GM18909 (cell line): ENCODE data around the gene PCDHB15.
"Not testable (repeated sequence)": the region's sequence is repeated elsewhere in the genome, so short reads cannot be mapped to it uniquely, and the experiment has no call there.

Experiments used
- ATAC-seq: cut with Tn5 transposase; IDR thresholded peaks from one replicate; pipeline ENCODE4 v1.9.1; 2021; ENCODE audit warnings: mild to moderate bottlenecking; ENCODE audit not compliant: unreplicated experiment, poor library complexity

The PCDHB15 gene

GRCh38 chr5:141245250-141245717, at the start of gene PCDHB15:
TSS of gene PCDHB15 (plus strand) at chr5:141245395. CDS start at chr5:141245579, 184 bp downstream.
- ATAC-seq = no peak

GRCh38 chr5:141196363-141196762, 48.8 kb upstream of the PCDHB15 start:
- no peak for ATAC-seq

- ATAC-seq = no peak
These were observed 45.6 kb upstream of the PCDHB15 start, which contains the start of gene PCDHB11 for GRCh38 chr5:141199359-141200235. TSS of gene PCDHB11 (plus strand) at chr5:141199627. CDS start at chr5:141199775, 148 bp downstream.

DNA sequence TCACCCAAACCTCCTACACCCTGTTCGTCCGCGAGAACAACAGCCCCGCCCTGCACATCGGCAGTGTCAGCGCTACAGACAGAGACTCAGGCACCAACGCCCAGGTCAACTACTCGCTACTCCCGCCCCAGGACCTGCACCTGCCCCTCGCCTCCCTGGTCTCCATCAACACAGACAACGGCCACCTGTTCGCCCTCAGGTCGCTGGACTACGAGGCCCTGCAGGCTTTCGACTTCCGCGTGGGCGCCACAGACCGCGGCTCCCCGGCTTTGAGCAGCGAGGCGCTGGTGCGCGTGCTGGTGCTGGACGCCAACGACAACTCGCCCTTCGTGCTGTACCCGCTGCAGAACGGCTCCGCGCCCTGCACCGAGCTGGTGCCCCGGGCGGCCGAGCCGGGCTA, 44.1 kb upstream of the PCDHB15 start:
- ATAC-seq = not testable (repeated sequence)

GRCh38 chr5:141201646-141202045, 43.5 kb upstream of the PCDHB15 start:
- ATAC-seq = not testable (repeated sequence)

DNA sequence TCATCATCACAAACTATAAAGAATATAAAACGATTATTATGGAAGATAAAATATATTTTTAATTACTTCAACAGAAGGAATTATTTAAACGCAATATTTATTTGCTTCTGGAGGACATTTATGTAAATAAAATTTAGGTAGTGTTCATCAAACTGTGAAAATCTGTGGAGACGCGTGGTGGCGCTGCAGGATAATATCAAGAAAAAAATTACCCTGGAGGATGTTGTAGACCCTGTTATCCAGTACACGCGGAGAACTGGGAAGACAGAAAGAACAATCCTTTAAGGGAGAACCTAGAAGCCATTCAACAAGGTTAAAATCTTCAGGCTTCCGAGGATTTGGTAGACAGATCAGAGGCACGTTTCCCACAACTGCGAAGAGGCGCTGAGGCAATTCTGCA, 36.7 kb upstream of the PCDHB15 start, which contains the start of gene PCDHB12:
Gene PCDHB12 (plus strand): TSS at position 242 of the 400 bp plus-strand sequence. CDS start 189 bp downstream, outside the sequence.
- no peak for ATAC-seq

DNA sequence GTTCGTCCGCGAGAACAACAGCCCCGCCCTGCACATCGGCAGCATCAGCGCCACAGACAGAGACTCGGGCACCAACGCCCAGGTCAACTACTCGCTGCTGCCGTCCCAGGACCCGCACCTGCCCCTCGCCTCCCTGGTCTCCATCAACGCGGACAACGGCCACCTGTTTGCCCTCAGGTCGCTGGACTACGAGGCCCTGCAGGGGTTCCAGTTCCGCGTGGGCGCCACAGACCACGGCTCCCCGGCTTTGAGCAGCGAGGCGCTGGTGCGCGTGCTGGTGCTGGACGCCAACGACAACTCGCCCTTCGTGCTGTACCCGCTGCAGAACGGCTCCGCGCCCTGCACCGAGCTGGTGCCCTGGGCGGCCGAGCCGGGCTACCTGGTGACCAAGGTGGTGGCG, 34.9 kb upstream of the PCDHB15 start:
- ATAC-seq = not testable (repeated sequence)

- not testable (repeated sequence) for ATAC-seq
These were observed 34.3 kb upstream of the PCDHB15 start for GRCh38 chr5:141210849-141211248.

- not testable (repeated sequence) for ATAC-seq
These were observed 31.4 kb upstream of the PCDHB15 start, which contains the start of gene PCDHB13 for GRCh38 chr5:141213656-141214339. TSS of gene PCDHB13 (plus strand) at chr5:141213919. CDS start at chr5:141214124, 205 bp downstream.

DNA sequence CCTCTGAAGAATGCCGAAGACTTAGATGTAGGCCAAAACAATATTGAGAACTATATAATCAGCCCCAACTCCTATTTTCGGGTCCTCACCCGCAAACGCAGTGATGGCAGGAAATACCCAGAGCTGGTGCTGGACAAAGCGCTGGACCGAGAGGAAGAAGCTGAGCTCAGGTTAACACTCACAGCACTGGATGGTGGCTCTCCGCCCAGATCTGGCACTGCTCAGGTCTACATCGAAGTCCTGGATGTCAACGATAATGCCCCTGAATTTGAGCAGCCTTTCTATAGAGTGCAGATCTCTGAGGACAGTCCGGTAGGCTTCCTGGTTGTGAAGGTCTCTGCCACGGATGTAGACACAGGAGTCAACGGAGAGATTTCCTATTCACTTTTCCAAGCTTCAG, 30.6 kb upstream of the PCDHB15 start:
- not testable (repeated sequence) for ATAC-seq

- not testable (repeated sequence) for ATAC-seq
These were observed 29.7 kb upstream of the PCDHB15 start for GRCh38 chr5:141215504-141215903.

GRCh38 chr5:141216035-141216434, 29.2 kb upstream of the PCDHB15 start:
- not testable (repeated sequence) for ATAC-seq

GRCh38 chr5:141223112-141223783, 21.9 kb upstream of the PCDHB15 start, which contains the start of gene PCDHB14:
TSS of gene PCDHB14 (plus strand) at chr5:141223343. CDS start at chr5:141223506, 163 bp downstream.
- no peak for ATAC-seq

DNA sequence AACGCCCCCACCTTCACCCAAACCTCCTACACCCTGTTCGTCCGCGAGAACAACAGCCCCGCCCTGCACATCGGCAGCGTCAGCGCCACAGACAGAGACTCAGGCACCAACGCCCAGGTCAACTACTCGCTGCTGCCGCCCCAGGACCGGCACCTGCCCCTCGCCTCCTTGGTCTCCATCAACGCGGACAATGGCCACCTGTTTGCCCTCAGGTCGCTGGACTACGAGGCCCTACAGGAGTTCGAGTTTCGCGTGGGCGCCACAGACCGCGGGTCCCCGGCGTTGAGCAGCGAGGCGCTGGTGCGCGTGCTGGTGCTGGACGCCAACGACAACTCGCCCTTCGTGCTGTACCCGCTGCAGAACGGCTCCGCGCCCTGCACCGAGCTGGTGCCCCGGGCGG, 20.4 kb upstream of the PCDHB15 start:
- ATAC-seq = not testable (repeated sequence)

DNA sequence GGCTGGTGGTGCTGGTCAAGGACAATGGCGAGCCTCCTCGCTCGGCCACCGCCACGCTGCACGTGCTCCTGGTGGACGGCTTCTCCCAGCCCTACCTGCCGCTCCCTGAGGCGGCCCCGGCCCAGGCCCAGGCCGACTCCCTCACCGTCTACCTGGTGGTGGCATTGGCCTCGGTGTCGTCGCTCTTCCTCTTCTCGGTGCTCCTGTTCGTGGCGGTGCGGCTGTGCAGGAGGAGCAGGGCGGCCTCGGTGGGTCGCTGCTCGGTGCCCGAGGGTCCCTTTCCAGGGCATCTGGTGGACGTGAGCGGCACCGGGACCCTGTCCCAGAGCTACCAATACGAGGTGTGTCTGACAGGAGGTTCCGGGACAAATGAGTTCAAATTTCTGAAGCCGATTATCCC, 19.8 kb upstream of the PCDHB15 start:
- ATAC-seq = not testable (repeated sequence)

DNA sequence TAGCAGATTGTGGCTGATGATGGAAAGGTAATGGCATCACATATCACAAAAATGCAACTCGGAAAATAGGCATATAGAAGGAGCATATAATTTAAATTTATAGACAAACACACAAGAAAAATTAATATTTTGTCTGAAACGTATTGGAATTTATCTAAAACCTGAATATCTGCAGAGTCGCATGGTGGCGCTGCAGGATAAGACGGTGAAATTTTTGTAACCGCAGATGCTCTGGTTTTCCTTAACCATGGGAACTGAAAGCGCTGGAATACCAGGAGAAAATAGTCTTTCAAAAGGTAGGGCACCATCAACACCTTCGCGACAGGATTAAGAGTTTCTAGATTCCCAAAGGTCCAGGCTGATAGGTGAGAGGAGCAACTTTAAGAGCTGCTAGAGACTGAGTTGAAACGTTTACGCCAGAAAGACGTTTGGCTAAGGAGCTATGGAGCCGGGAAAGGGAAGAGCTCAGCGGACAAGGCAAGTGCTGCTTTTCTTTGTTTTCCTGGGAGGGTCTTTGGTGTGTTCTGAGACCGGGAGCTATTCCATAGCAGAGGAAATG, 11.0 kb upstream of the PCDHB15 start:
- ATAC-seq = no peak

DNA sequence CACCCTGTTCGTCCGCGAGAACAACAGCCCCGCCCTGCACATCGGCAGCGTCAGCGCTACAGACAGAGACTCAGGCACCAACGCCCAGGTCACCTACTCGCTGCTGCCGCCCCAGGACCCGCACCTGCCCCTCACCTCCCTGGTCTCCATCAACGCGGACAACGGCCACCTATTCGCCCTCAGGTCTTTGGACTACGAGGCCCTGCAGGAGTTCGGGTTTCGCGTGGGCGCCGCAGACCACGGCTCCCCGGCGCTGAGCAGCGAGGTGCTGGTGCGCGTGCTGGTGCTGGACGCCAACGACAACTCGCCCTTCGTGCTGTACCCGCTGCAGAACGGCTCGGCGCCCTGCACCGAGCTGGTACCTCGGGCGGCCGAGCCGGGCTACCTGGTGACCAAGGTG, 9.3 kb upstream of the PCDHB15 start:
- not testable (repeated sequence) for ATAC-seq

- no peak for ATAC-seq
These were observed 8.5 kb upstream of the PCDHB15 start for GRCh38 chr5:141236516-141237313.

DNA sequence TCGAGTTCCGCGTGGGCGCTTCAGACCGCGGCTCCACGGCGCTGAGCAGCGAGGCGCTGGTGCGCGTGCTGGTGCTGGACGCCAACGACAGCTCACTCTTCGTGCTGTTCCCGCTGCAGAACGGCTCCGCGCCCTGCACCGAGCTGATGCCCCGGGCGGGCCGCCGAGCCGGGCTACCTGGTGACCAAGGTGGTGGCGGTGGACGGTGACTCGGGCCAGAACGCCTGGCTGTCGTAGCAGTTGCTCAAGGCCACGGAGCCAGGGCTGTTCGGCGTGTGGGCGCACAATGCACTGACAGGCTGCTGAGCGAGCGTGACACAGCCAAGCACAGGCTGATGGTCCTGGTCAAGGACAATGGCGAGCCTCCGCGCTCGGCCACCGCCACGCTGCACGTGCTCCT, 3.7 kb upstream of the PCDHB15 start:
- no peak for ATAC-seq
